Heart right ventricle (tissue), 16 donors: Measurements from ENCODE around the gene P4HTM. TPM values are rescaled to one million over a fixed set of nuclear protein-coding genes. Genes with fewer than 3 reads are reported as not detected.
A peak's percentile ranks its signal among the peaks of the same experiment; 100 is the strongest.

Experiments used
- ATAC-seq, 8 donors: fragments of 200-7000 bp; cut with Tn5 transposase; one replicate each; pipeline ENCODE4 v1.9.1; 2020; ENCODE audit warnings: mild to moderate bottlenecking in 8 of 8, moderate library complexity in 8 of 8, moderate number of reproducible peaks in 1 of 8
- DNase-seq, 2 donors: peaks; one replicate each; pipeline ENCODE4 v3.0.0-alpha.2; 2020
- H3K27ac ChIP-seq, 10 donors: fragments of 200-600 bp; sonication (generic) in 2 of 10; one replicate each; pipeline versions ENCODE4 v1.5.0 to v1.8.0; 2020 to 2022; ENCODE audit warnings: mild to moderate bottlenecking in 3 of 10
- H3K27me3 ChIP-seq, 7 donors: fragments of 200-600 bp; one replicate each; pipeline ENCODE4 v1.8.0; 2021 to 2022; ENCODE audit warnings: mild to moderate bottlenecking in 2 of 7
- H3K36me3 ChIP-seq, 9 donors: fragments of 200-600 bp; sonication (generic) in 1 of 9; one replicate each; pipeline versions ENCODE4 v1.5.0 to v1.8.0; 2020 to 2022; ENCODE audit warnings: mild to moderate bottlenecking in 2 of 9
- H3K4me1 ChIP-seq, 9 donors: fragments of 200-600 bp; sonication (generic) in 1 of 9; one replicate each; pipeline versions ENCODE4 v1.5.0 to v1.8.0; 2020 to 2022; ENCODE audit warnings: mild to moderate bottlenecking in 4 of 9
- H3K4me3 ChIP-seq, 10 donors: fragments of 200-600 bp; sonication (generic) in 2 of 10; one replicate each; pipeline versions ENCODE4 v1.5.0 to v1.8.0; 2020 to 2022; ENCODE audit warnings: mild to moderate bottlenecking in 7 of 10, moderate library complexity in 2 of 10
- H3K9me3 ChIP-seq, 11 donors: fragments of 200-600 bp in 10 of 11; sonication (generic) in 2 of 11; one replicate each; pipeline versions ENCODE4 v1.5.0 to v1.8.0; 2013 to 2022; ENCODE audit warnings: mild to moderate bottlenecking in 2 of 11, control low read depth in 1 of 11, moderate library complexity in 1 of 11
- CTCF ChIP-seq, 9 donors: fragments of 200-600 bp; sonication (generic) in 2 of 9; IDR thresholded peaks; one replicate each; pipeline versions ENCODE4 v1.5.0 to v1.8.0; 2021 to 2022; ENCODE audit warnings: antibody characterized with exemption in 9 of 9, mild to moderate bottlenecking in 5 of 9, moderate library complexity in 1 of 9
- WGBS, 2 donors: extraction: QIAGEN DNeasy Blood & Tissue Kit; methylation state at CpG; one replicate each; pipeline ENCODE4 v1.1.7; 2013; ENCODE audit warnings: inconsistent platforms in 1 of 2; 5-methylcytosine and 5-hydroxymethylcytosine counted together
- intact Hi-C, 10 donors: fragments of 100-400 bp; cut with DNase I; formaldehyde crosslinking; loops; one replicate each; pipeline versions ENCODE4 v1.11.1 to v1.14.2; 2022
- polyA plus RNA-seq, 2 donors: library from polyadenylated mRNA; stranded (reverse); fragments of 200-250 nt; gene quantifications; one replicate each; pipeline ENCODE4 v1.2.3, GENCODE V29; 2013
- total RNA-seq, 10 donors: library from RNA; stranded (reverse); fragmentation: NEBNext Ultra II Directional in 3 of 10; extraction: Animal tissue kit (Norgen Biotek cat#: 25700) in 3 of 10; gene quantifications; one replicate each; pipeline versions ENCODE4 v1.2.1 to v1.2.4, GENCODE V29; 2021 to 2023
- donor health status: Arrhythmogenic right ventricular cardiomyopathy.
- donor health status: ischemic (EF 13 %, LVEDD 7.1; RV severe dilation, severe dysfunction).
- donor health status: healthy with polysubstance abuse.
- donor health status: DM: no; HTN: yes; CAD: no.
- donor health status: DM: no; HTN: no; CAD: no.
- donor health status: ischemic (EF 25% LVEDD 6.9; RV normal size, moderate dysfunction).
- donor health status: ischemic (EF 25% LVEDD 5.7; RV mildly dilated, moderate dysfunction).
- donor health status: healthy.
- donor health status: DM: yes; HTN: yes; CAD: no.
- donor health status: Ischemic cardiomyopathy.
- donor health status: ischemic (EF 35%, LVEDD 5.7; RV mildly dilated, moderate dysfunction).
- donor health status: nonischemic (EF 11% LVEDD 7.7; RV severe dilation, severe dysfunction).
- donor health status: DM: yes; HTN: yes; CAD: no.
- donor health status: PGD.
- donor health status: ischemic (EF 29% LVEDD 5.4; RV normal size, mild dysfunction).
- donor health status: nonischemic (EF 23%, LVEDD 6.1; RV moderate dilation, normal function).

P4HTM gene
- total and polyA plus RNA-seq, 12 donors = 23.8 to 41.7 (median 30.5) TPM

- peaks cover 0 to 83% (median 49%) of the 10 kb centered on the region in 9 donors for H3K36me3 ChIP-seq
- 1 to 2% methylated on average over 7 of the region's 7 CpGs for WGBS, 2 donors
- H3K9me3 ChIP-seq = no peaks in the 10 kb centered on the region
- DNase-seq (no peak), ATAC-seq (no peak)
- peak overlapping the region; percentile 57 to 98 (median 92) for H3K27ac ChIP-seq
- peak overlapping the region in 8 of 10 donors; percentile 49 to 97 (median 67) for H3K4me3 ChIP-seq
- H3K4me1 ChIP-seq = peaks cover 6 to 43% (median 19%) of the 10 kb centered on the region in 9 donors
- H3K27me3 ChIP-seq = no peaks in the 10 kb centered on the region
- intact Hi-C loops = loop anchor here in 1 of 10 donors (1.0 to 10.0 kb wide), 2 partner anchors 38 to 395 kb away; partner anchors contain the start of genes AMT and NICN1
- TF ChIP-seq CTCF (IDR thresholded peaks at IDR 0.05) = no peak
These were observed 39.5 kb downstream of the P4HTM start for GRCh38 chr3:49029563-49029884.

- peaks cover 0 to 83% (median 41%) of the 10 kb centered on the region in 9 donors for H3K36me3 ChIP-seq
- no peak for DNase-seq
- peak overlapping the region in 4 of 10 donors; percentile 87 to 94 (median 91) for H3K27ac ChIP-seq
- peaks cover 6 to 36% (median 16%) of the 10 kb centered on the region in 9 donors for H3K4me1 ChIP-seq
- no peak for TF ChIP-seq CTCF (IDR thresholded peaks at IDR 0.05)
- no peak for ATAC-seq
- no peaks in the 10 kb centered on the region for H3K27me3 ChIP-seq
- intact Hi-C loops = no loop called here
- H3K9me3 ChIP-seq = no peaks in the 10 kb centered on the region
- WGBS, 2 donors = 85 to 90% methylated on average over 6 of the region's 6 CpGs
- no peak overlapping the region for H3K4me3 ChIP-seq
These were observed 40.3 kb downstream of the P4HTM start for GRCh38 chr3:49030321-49030720.

- intact Hi-C loops = no loop called here
- Histone ChIP-seq H3K4me1 (peaks cover 6 to 27% (median 14%) of the 10 kb centered on the region in 9 donors), H3K4me3 (no peak overlapping the region), H3K9me3 (no peaks in the 10 kb centered on the region), H3K27ac (no peak overlapping the region), H3K27me3 (no peaks in the 10 kb centered on the region), H3K36me3 (peaks cover 0 to 84% (median 28%) of the 10 kb centered on the region in 9 donors)
- 87 to 88% methylated on average over 6 of the region's 6 CpGs for WGBS, 2 donors
- no peak for TF ChIP-seq CTCF (IDR thresholded peaks at IDR 0.05)
- DNase-seq (no peak), ATAC-seq (no peak)
These were observed 42.7 kb downstream of the P4HTM start for GRCh38 chr3:49032646-49033304.

GRCh38 chr3:49034650-49035049, 44.6 kb downstream of the P4HTM start:
- Histone ChIP-seq H3K4me1 (peaks cover 0 to 10% (median 3%) of the 10 kb centered on the region in 9 donors), H3K27ac (peak overlapping the region in 1 of 10 donors; percentile 4), H3K36me3 (peaks cover 0 to 100% (median 33%) of the 10 kb centered on the region in 9 donors), H3K4me3 (no peak overlapping the region), H3K27me3 (no peaks in the 10 kb centered on the region), H3K9me3 (no peaks in the 10 kb centered on the region)
- no peak for DNase-seq
- TF ChIP-seq CTCF (IDR thresholded peaks at IDR 0.05) = no peak
- ATAC-seq = no peak
- WGBS, 2 donors = 90 to 95% methylated on average over 2 of the region's 2 CpGs
- intact Hi-C loops = no loop called here
